Fibroblast of mammary gland (primary cell): ENCODE data around the gene RPL5.

Source experiments
- DNase-seq: peaks from one replicate; pipeline ENCODE4 v3.0.0-alpha.2; 2010; ENCODE audit warnings: low read depth
- H3K4me3 ChIP-seq: 2 replicates; pipeline ENCODE4 v1.5.1; 2011; ENCODE audit warnings: low read depth, mild to moderate bottlenecking, low read length, moderate library complexity; ENCODE audit not compliant: control insufficient read depth
- CTCF ChIP-seq: conservative IDR thresholded peaks from 2 replicates; pipeline ENCODE4 v1.5.1; 2011; ENCODE audit warnings: low read depth, low read length, inconsistent platforms; ENCODE audit not compliant: control insufficient read depth, insufficient read depth

RPL5 gene

DNA sequence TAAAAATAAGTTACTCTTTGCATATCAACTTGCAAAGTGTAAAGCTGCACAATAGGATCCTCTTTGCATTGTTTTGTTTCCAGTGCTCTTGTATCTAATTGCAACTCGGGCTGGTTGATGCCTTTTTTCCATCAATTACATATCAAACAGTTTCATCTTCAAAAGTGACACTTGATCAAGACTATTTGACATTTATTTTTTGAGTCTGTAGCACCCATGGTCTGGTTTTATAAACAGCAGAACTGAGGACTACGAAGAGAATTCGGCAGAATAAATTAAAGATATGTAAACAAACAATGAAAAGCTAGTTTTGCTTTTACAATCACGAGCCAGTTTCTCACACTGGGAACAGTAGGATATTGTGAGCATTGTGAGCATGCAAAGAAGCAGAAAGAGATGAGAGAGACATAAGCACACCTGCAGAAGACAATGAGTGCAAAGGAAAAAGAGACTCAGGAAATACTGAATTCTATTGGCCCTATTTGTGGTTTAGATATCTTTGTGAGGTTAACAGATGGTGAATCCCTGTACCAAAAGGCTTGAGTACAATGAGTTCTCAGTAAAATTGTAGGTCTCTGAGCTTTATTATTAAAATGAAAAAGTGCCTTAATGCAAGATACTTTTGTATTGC, 45.4 kb downstream of the RPL5 start:
- H3K4me3 ChIP-seq: no peak overlapping the region
- no peak for DNase-seq
- no peak for TF ChIP-seq CTCF

- no peak overlapping the region for H3K4me3 ChIP-seq
- peak; percentile 51 for DNase-seq
Measured at GRCh38 chr1:92877792-92878191, 46.0 kb downstream of the RPL5 start.

GRCh38 chr1:92879316-92879968, 47.6 kb downstream of the RPL5 start:
- no peak for TF ChIP-seq CTCF
- DNase-seq: no peak
- no peak overlapping the region for H3K4me3 ChIP-seq

More at GRCh38 chr1:92877792-92878191, 46.0 kb downstream of the RPL5 start:
- no peak for TF ChIP-seq CTCF

- no peak for TF ChIP-seq CTCF
- peak; percentile 12 for DNase-seq
- no peak overlapping the region for H3K4me3 ChIP-seq
Measured at GRCh38 chr1:92881391-92881790, 49.6 kb downstream of the RPL5 start.

GRCh38 chr1:92882819-92883218, 51.0 kb downstream of the RPL5 start:
- no peak for DNase-seq
- no peak overlapping the region for H3K4me3 ChIP-seq

GRCh38 chr1:92883297-92883696, 51.5 kb downstream of the RPL5 start:
- no peak for DNase-seq
- TF ChIP-seq CTCF: no peak
- no peak overlapping the region for H3K4me3 ChIP-seq

More at GRCh38 chr1:92882819-92883218, 51.0 kb downstream of the RPL5 start:
- TF ChIP-seq CTCF: no peak
